Adrenal gland (tissue), 5 donors: ENCODE measurements around the gene CIAPIN1.

Experiments
- CTCF ChIP-seq, 6 experiments: fragments of 450-650 bp in 4 of 6; fragments of 200-600 bp in 2 of 6; sonication (generic) in 1 of 6; IDR thresholded peaks; 1 replicate in 5 of 6; 2 replicates in 1 of 6; pipeline versions ENCODE4 v1.5.1 to v1.8.0; 2016 to 2021; ENCODE audit warnings: antibody characterized with exemption in 6 of 6, mild to moderate bottlenecking in 2 of 6, moderate library complexity in 1 of 6
- POLR2A ChIP-seq, 2 donors: fragments of 450-650 bp; IDR thresholded peaks; one replicate each; pipeline ENCODE4 v1.6.1; 2017; ENCODE audit warnings: antibody characterized with exemption in 2 of 2, mild to moderate bottlenecking in 2 of 2, moderate library complexity in 1 of 2
- donor health status: DM: no; HTN: no; CAD: no.

GRCh38 chr16:57480754-57481230, 33.6 kb upstream of the CIAPIN1 start:
- no peak for TF ChIP-seq CTCF (IDR thresholded peaks at IDR 0.05)
- no peak for TF ChIP-seq POLR2A (IDR thresholded peaks at IDR 0.05)
